ENCODE results near the gene WWOX.

- no peak for TF ChIP-seq CTCF (IDR thresholded peaks at IDR 0.05 in 8 of 11, conservative IDR thresholded peaks at IDR 0.05 in 3 of 11)
- no peak for TF ChIP-seq POLR2AphosphoS5 (IDR thresholded peaks at IDR 0.05)
Measured at GRCh38 chr16:79013930-79014660, 914.6 kb downstream of the WWOX start.
